Duodenal mucosa (tissue), 2 donors: ENCODE data around the gene ST8SIA1.

ENCODE experiments used
- H3K27ac ChIP-seq: one replicate; pipeline ENCODE4 v1.7.0; 2013; ENCODE audit warnings: low read depth, low read length
- H3K27me3 ChIP-seq, 2 donors: one replicate each; pipeline ENCODE4 v1.7.0; 2013; ENCODE audit warnings: low read length in 2 of 2, control low read depth in 1 of 2; ENCODE audit not compliant: insufficient read depth in 2 of 2, control insufficient read depth in 1 of 2
- H3K36me3 ChIP-seq, 2 donors: one replicate each; pipeline ENCODE4 v1.7.0; 2013; ENCODE audit warnings: low read length in 2 of 2, control low read depth in 1 of 2; ENCODE audit not compliant: insufficient read depth in 2 of 2, control insufficient read depth in 1 of 2
- H3K4me1 ChIP-seq, 2 donors: one replicate each; pipeline ENCODE4 v1.7.0; 2013; ENCODE audit warnings: low read length in 2 of 2, control low read depth in 1 of 2; ENCODE audit not compliant: insufficient read depth in 2 of 2, control insufficient read depth in 1 of 2
- H3K4me3 ChIP-seq, 2 donors: one replicate each; pipeline ENCODE4 v1.7.0; 2013; ENCODE audit warnings: low read length in 2 of 2, low read depth in 1 of 2
- H3K9ac ChIP-seq, 2 donors: one replicate each; pipeline ENCODE4 v1.7.0; 2013; ENCODE audit warnings: low read length in 2 of 2, low read depth in 1 of 2
- H3K9me3 ChIP-seq, 2 donors: one replicate each; pipeline ENCODE4 v1.7.0; 2013; ENCODE audit warnings: low read length in 2 of 2, control low read depth in 1 of 2; ENCODE audit not compliant: control insufficient read depth in 1 of 2

Gene ST8SIA1

DNA sequence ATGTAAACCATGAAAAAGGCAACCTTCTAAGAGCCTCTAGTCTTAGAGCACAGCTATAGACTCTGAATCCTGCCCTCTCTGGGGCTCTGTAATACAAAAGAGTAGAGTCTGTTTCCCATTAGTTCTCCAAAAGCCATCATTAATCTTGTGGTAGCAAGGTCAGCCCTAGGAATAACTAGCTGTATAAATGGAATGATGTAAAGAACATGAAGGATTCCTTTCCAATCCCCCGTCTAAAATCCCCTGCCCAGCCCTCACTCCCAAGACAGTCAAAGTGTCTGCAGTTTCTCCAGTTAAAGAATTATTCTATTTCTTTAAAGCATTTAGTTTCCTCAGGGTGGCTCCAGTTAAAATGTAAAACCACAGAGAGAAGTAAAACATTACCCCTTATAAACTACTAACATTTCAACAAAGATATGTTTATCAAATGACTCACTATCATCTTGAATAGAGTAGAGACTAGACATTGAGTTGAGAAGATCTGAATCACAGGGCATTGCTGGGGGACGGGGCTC, 104.2 kb downstream of the ST8SIA1 start:
- H3K36me3 ChIP-seq, result no peaks in the 10 kb centered on the region
- H3K27ac ChIP-seq, result no peak overlapping the region

DNA sequence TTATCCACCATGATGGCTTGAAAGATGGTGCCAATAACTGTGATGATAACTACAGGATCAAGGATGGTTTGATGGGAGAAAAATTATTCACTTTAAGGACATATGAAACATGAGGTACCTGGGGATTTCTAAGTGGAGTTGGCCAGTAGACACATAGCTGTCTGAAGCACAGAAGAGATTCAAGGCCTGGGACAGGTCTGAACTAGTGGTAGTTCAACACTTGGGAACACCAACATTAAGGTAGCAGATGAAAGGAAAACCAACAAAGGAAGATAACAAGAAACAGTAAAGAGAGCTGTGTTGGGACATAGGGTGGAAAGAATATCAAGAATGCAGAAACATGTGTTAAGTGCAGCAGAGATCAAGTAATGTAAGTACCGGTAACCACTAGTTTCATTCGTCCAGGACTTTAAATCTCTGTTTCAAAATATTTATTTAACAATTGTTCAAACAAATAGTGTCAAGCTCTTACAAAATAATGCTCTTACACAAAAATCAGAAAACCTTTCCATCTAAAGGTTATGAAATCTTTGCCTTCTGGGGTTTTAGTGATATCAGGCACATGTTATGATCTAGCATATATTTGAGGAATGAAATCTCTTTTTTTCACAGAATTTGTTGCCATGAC, 104.7 kb downstream of the ST8SIA1 start:
- no peak overlapping the region for H3K27ac ChIP-seq
- no peaks in the 10 kb centered on the region for H3K27me3 ChIP-seq
- no peak overlapping the region for H3K4me3 ChIP-seq
- no peaks in the 10 kb centered on the region for H3K9me3 ChIP-seq
- H3K9ac ChIP-seq, result no peak overlapping the region
- no peaks in the 10 kb centered on the region for H3K4me1 ChIP-seq
- no peaks in the 10 kb centered on the region for H3K36me3 ChIP-seq

More for the DNA sequence above, 104.2 kb downstream of the ST8SIA1 start:
- H3K4me3 ChIP-seq, result no peak overlapping the region
- H3K27me3 ChIP-seq, result no peaks in the 10 kb centered on the region
- no peaks in the 10 kb centered on the region for H3K9me3 ChIP-seq
- no peaks in the 10 kb centered on the region for H3K4me1 ChIP-seq
- no peak overlapping the region for H3K9ac ChIP-seq

DNA sequence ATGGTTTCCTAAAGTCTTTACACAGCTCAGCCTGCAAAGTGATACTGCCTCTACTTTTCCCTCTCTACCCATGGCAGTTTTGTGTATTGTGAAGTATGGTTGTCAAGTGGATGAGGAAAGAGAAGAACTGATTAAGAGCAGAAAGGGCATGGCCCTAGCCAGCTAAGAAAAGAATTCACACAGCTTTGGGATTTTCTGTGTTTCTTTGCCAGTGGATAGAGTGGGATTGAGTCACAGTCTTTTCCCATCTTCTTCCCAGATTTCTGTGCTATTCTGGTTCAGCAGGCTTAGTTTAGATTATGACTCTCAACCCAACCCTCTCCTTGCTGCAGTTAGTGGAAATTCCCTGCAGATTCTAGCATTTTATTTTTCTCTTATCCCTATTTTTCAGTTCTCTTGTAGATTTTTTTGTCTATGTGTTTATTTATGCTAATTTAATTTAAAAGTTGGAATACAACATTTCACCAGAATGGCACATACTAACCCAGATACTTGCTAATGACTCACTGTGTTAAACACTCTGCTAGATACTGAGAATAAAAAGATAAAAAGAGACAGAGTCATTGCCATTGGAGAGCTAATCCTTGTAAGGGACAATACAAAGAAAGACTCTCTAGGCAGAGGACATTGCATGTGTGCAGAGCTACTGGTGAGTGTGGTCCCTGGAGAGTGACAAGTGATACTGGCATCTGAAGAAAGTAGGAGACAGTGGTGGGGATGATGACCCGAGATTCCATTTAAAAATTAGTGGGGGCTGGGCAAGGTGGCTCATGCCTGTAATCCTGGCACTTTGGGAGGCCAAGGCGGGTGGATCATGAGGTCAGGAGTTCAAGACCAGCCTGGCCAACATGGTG, 106.3 kb downstream of the ST8SIA1 start:
- Histone ChIP-seq H3K27me3 (no peaks in the 10 kb centered on the region), H3K4me3 (no peak overlapping the region), H3K9me3 (no peaks in the 10 kb centered on the region), H3K27ac (no peak overlapping the region), H3K9ac (no peak overlapping the region), H3K4me1 (no peaks in the 10 kb centered on the region), H3K36me3 (no peaks in the 10 kb centered on the region)

DNA sequence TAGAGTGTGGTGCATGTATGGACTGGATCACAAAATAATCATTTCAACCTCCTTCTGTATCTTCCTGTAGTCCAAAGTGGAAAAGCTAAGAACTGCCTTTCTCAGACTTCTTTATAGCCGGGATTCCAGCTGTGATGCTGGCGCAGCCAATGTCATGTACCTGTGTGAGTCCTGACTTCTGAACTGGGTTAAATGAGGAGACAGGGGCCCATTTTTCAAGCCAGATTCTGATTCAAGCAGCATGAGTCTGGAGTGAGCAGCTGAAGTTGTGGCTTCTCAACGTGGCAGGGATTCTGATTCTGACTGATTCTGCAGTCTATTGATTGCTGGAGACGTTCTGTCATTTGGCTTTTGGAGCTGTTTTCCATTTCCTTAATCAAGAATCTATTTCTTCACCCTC, 111.2 kb downstream of the ST8SIA1 start:
- no peak overlapping the region for H3K9ac ChIP-seq
- no peaks in the 10 kb centered on the region for H3K9me3 ChIP-seq
- H3K4me1 ChIP-seq, result no peaks in the 10 kb centered on the region
- H3K27me3 ChIP-seq, result no peaks in the 10 kb centered on the region
- no peaks in the 10 kb centered on the region for H3K36me3 ChIP-seq
- H3K27ac ChIP-seq, result no peak overlapping the region
- no peak overlapping the region for H3K4me3 ChIP-seq

- no peak overlapping the region for H3K4me3 ChIP-seq
- H3K27me3 ChIP-seq, result no peaks in the 10 kb centered on the region
- no peaks in the 10 kb centered on the region for H3K9me3 ChIP-seq
- no peak overlapping the region for H3K9ac ChIP-seq
- H3K4me1 ChIP-seq, result no peaks in the 10 kb centered on the region
- no peaks in the 10 kb centered on the region for H3K36me3 ChIP-seq
- no peak overlapping the region for H3K27ac ChIP-seq
Observed at GRCh38 chr12:22217556-22217955, 117.0 kb downstream of the ST8SIA1 start.

DNA sequence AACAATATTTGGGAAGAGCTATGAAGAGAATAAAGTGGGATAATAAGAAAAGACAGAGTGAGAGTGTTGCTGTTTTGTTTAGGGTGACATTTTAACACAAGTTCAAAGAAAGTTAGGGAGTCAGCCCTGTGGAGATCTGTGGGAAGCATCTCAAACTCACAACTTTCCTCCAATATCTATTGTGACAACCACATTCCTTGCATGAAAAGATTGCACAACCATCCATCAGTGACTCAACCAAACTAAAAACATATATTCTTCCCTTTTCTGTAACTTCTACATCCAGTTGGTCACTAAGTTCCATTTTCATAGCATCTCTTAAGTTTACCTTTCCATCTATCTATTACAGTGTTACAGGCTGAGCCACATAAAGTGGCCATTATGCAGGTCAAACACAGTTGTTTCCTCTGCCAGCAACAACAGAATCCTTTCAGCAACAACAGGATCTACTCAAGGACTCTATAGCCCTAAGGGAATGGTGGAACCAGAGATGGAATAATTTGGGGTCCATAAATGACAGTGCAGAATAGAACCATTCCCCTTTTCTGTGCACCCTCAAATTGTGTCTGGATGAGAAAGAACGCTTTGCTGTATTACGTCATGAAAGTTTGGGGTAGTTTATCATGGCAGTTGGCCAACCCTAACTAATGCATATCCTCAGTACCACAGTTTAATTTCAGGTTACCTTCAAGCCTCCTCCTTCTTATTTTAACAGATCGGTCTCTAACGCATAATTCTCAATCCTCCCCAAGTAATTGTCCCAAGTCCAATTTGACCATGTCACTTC, 118.8 kb downstream of the ST8SIA1 start:
- no peak overlapping the region for H3K9ac ChIP-seq
- no peak overlapping the region for H3K4me3 ChIP-seq
- H3K4me1 ChIP-seq, result no peaks in the 10 kb centered on the region
- no peaks in the 10 kb centered on the region for H3K9me3 ChIP-seq
- no peak overlapping the region for H3K27ac ChIP-seq
- H3K36me3 ChIP-seq, result no peaks in the 10 kb centered on the region
- no peaks in the 10 kb centered on the region for H3K27me3 ChIP-seq

- no peak overlapping the region for H3K27ac ChIP-seq
- no peaks in the 10 kb centered on the region for H3K9me3 ChIP-seq
- H3K4me3 ChIP-seq, result no peak overlapping the region
- H3K27me3 ChIP-seq, result no peaks in the 10 kb centered on the region
- no peak overlapping the region for H3K9ac ChIP-seq
- H3K36me3 ChIP-seq, result no peaks in the 10 kb centered on the region
- no peaks in the 10 kb centered on the region for H3K4me1 ChIP-seq
Observed at GRCh38 chr12:22211128-22211527, 123.4 kb downstream of the ST8SIA1 start.

DNA sequence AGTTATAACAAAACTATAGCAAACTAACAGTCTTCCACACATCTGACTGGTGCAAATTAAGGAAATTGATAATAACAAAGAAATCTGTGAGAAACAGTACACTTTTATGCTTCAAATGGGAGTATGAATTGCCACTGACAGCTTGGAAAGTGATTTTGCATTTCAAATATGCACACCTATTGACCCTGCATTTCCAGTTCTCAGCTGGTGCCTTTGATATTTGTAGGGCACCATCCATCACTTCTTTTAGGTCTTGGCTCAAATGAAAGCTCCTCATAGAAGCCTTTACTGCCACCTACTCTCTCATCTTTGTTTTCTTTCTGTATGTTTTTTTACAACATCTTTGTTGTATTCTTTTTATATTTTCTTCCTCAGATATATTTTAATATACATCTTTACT, 125.1 kb downstream of the ST8SIA1 start:
- Histone ChIP-seq H3K36me3 (no peaks in the 10 kb centered on the region), H3K27ac (no peak overlapping the region), H3K27me3 (no peaks in the 10 kb centered on the region), H3K4me3 (no peak overlapping the region), H3K9ac (no peak overlapping the region), H3K9me3 (no peaks in the 10 kb centered on the region), H3K4me1 (no peaks in the 10 kb centered on the region)

DNA sequence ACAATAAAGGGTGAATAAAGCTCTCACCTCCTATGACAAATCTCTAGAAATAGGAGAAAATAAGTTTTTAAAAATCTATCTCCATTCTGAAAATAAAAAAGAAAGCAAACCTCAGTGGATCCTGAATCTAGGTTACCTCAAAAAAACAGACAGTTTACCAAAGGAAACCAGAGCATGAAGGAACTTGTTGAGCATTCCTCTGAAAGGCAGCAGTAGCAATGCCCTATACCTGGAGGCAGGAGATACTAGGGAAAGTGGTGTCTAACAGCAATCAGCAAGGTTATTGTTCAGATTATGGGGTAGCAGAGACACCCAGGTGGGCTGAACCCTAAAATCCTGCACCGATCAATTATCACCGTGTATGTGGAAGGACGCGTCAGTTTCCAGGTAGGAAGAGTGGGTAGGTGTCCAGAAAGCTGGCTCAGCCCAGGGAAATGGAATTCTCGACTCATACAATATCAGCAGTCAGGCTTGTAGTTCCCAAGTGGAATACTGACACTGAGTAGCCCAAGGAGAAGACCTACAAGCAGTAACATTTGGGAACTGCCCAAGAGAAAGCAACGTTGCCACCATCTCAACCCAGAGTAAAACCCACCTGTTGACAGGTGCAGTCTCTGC, 128.3 kb downstream of the ST8SIA1 start:
- Histone ChIP-seq H3K4me3 (no peak overlapping the region), H3K27me3 (no peaks in the 10 kb centered on the region), H3K9me3 (no peaks in the 10 kb centered on the region)

More for the DNA sequence above, 128.3 kb downstream of the ST8SIA1 start:
- no peak overlapping the region for H3K9ac ChIP-seq
- H3K36me3 ChIP-seq, result no peaks in the 10 kb centered on the region
- H3K27ac ChIP-seq, result no peak overlapping the region
- H3K4me1 ChIP-seq, result no peaks in the 10 kb centered on the region
